GM12892 (cell line): Measurements from ENCODE around the gene KIF25.

Experiments used
- DNase-seq: peaks from one replicate; pipeline ENCODE4 v3.0.0; 2011; ENCODE audit not compliant: insufficient read length
- FAIRE-seq: peaks from 2 replicates; lab custom pipeline; 2011; peaks lifted over from hg19 to GRCh38; lab: Jason Lieb, UNC
- POLR2A ChIP-seq: IDR thresholded peaks from 2 replicates; pipeline ENCODE4 v1.6.1; 2011; ENCODE audit warnings: low read depth, low read length, control low read depth
- POLR2AphosphoS5 ChIP-seq: IDR thresholded peaks from 2 replicates; pipeline ENCODE4 v1.6.1; 2011; ENCODE audit warnings: low read depth, low read length, control low read depth
- TAF1 ChIP-seq: IDR thresholded peaks from 2 replicates; pipeline ENCODE4 v1.6.1; 2011; ENCODE audit warnings: low read depth, mild to moderate bottlenecking, control low read depth, low read length, borderline replicate concordance

Gene KIF25

DNA sequence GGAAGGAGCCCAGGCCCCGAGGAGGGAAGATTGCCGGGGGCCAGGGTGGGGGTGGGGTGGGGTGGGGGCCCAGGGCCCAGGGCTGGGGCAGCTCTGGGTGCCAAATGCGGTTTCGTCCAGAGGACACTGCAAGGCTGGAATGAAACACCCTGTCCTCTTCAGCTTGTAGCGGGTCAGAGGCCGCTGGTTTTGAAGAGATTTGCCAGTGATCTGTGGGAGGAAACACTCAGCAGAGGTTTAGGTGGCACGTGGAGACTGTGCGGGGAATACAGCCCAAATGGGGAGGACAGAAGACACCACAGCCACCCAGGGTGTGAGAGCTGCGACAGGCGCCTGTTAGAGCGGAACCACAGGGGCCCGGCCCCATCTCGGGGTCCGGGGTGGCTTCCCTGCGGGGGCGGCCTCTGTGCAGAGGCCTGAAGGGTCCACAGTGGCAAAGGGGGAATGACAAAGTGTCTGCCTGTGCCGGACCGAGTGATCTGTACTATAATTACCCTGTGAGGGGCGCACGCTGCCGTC lies 52.3 kb downstream of the KIF25 start:
- FAIRE-seq (no peak), DNase-seq (no peak)
- TF ChIP-seq POLR2AphosphoS5 (no peak), TAF1 (no peak), POLR2A (no peak)

DNA sequence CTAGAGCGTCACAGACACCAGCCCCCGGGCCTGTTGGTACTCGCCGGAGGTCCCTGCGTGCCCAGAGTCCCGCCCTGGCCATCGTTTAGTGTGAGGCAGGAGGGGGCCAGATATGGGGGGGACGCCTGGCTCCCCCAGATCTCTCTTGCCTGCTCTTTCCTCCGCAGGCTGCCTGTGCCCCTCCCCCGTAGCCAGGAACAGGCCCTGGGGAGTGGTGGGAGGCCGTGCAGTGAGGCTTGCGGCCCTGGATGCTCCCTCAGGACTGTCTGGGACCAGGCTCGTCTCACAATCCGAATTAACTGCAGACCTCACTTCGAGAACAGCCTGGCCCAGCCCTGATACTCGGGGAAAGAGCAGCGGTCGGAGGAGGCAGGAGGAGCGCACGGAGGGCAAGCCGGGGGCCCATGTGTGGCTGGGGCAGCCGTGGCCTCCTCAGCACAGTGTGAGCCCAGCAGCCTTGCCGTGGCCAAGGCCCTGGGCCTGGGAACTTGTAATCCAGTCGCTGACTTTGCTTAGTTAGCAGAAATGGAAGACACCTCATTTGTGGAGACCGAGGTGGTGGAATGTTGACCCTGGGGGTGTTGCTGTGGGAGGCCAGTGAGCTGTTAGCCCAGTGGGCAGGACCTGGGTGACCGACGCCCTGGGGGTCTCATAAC lies 52.9 kb downstream of the KIF25 start:
- no peak for DNase-seq
- TF ChIP-seq POLR2AphosphoS5 (no peak), POLR2A (no peak), TAF1 (no peak)
- no peak for FAIRE-seq

GRCh38 chr6:168050881-168051586 lies 53.6 kb downstream of the KIF25 start:
- FAIRE-seq (no peak), DNase-seq (no peak)
- no peak for TF ChIP-seq POLR2AphosphoS5
- no peak for TF ChIP-seq POLR2A
- no peak for TF ChIP-seq TAF1

- DNase-seq, result no peak
- FAIRE-seq, result no peak
- TF ChIP-seq POLR2AphosphoS5, result no peak
These were observed 54.2 kb downstream of the KIF25 start for GRCh38 chr6:168051648-168052047.

DNA sequence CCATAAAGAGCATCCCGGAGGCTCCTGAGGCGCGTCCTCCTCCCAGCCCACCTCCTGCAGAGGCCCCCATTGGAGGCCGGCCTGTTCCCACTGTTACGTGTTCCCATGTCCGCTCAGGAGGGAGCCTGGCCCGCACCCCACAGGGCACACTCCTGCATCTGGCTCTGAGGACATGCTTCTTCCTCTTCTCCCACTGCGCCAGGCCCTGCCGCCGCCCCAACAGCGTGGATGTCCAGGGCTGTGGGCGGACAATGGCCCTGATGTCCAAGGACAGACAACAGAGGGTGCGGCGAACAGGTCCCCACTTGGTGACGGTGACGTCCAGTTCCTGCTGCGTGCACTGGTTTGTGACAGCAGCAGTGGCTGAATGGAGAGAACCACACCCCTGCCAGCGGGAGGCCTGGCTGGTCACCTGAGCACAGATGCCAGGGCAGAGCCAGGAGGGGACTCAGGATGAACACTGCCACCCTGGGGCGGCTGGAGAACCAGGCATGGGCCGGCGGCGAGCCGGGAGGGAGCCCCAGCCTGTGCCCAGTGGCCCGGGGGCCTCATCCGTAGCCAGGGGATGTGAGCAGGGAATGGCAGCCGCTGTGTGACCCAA lies 54.9 kb downstream of the KIF25 start:
- TF ChIP-seq TAF1 (no peak), POLR2A (no peak), POLR2AphosphoS5 (no peak)
- no peak for FAIRE-seq

DNA sequence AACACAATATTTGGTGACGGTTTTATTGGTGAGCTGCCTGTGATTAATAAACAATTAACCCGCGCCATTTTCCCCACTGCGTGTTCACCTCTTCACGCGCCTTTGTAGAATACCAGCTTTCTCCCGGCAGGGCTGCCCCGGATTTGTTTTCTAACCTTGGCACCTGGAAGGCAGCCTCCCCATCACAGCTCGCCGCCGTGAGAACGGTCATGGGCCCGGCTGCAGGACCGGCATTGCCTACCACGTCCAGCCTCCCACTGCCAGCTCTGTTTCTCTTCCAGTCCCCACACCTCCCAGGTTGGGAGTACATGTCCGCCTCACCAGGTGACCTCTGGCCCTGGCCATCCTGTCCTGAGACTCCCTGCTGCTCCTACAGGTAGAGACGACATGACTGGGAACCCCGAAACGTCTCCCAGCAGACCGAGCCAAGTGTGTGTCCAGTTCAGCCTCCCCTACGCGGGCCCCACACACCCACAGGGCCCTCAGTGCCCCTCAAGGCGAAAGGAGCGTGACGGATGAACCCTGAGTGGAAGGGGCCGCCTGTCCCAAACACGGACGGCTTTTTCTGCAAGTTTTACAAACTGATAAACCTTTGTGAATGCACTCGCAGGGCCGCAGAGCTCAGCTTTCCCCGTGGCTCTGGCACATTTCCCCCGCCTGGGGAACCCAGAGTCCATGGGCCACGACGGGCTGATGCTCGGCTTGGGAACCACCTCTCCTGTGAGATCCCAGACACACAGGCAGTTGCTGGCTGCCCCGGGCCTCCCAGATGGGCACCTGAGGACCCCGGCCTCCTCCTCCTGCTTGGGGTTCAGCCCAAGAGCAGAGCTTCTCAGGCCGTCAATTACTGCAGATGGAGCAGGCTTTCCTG lies 55.9 kb downstream of the KIF25 start:
- TF ChIP-seq POLR2AphosphoS5, result no peak
- no peak for TF ChIP-seq TAF1
- no peak for TF ChIP-seq POLR2A
- FAIRE-seq (no peak), DNase-seq (no peak)

More for the DNA sequence above, 54.9 kb downstream of the KIF25 start:
- DNase-seq, result no peak

DNA sequence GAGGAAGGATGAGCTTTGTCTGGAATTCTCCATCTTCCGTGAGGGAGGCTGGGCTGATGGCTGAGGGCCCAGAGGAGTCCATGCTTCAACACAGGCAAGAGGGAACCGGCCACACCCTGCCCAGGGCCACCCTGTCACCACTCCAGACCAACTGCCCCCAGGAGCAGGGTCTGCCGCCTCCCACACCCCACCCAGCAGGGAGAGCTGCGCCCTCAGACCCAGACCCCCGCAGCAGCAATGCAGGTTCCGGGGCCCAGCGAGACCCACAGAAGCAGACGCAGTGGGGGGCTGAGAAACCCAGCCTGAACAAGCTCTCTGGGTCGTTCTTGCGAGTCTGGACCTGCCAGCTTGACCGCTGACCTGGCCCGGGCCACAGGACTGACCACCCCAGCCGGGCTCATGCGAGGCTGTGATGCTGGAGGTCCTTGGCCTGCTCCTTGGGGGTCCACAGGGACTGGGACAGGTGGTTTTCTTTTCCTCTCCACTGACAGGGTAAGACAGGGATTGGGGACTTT lies 56.5 kb downstream of the KIF25 start:
- DNase-seq, result no peak
- TF ChIP-seq TAF1 (no peak), POLR2AphosphoS5 (no peak), POLR2A (no peak)
- no peak for FAIRE-seq

- TF ChIP-seq TAF1 (no peak), POLR2AphosphoS5 (no peak), POLR2A (no peak)
- no peak for FAIRE-seq
- DNase-seq, result no peak
These were observed 57.5 kb downstream of the KIF25 start for GRCh38 chr6:168054765-168055560.

DNA sequence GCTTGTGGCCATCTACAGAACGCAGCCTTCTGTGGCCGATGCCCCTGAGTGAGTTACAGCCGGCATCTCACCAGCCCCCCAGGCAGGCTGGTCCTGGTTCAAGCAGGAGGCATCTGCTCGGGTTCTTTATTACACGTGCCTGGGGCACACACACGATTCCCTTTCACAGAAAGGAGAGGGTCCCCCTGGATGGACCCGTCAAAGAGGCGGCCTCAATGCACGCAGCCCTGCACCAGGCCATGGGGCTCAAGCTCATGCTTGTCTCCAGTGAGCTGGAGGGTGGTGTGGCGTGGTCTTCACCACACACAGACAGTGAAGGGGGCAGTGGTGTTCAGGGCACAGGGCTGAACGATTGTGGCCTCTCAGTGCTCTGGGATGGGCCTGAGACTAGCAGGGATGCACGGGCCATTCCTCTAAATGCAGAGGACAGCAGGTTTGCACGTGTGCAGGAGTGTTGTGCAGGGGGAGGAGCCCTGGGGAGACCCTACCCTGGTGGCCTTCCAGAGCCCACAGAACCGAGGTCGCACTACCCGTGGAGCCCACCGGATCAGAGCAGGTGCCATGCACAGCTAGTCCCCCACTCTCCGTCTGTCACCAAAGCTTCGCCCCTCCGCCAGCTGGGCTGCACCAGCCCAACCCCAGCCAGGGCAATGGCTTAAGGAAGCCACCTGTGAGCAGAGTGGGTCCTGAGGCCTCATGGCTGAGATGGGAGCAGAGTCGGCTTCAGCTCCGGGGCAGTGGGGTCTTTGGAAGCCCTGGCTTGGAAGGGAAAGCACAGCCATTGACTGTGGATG lies 58.4 kb downstream of the KIF25 start:
- FAIRE-seq (no peak), DNase-seq (no peak)
- TF ChIP-seq TAF1 (no peak), POLR2A (no peak), POLR2AphosphoS5 (no peak)

GRCh38 chr6:168056892-168057527 lies 59.5 kb downstream of the KIF25 start:
- FAIRE-seq, result no peak
- no peak for TF ChIP-seq TAF1
- no peak for TF ChIP-seq POLR2AphosphoS5
- TF ChIP-seq POLR2A, result no peak
- no peak for DNase-seq
